Measurements from ENCODE around the gene USP40.

DNA sequence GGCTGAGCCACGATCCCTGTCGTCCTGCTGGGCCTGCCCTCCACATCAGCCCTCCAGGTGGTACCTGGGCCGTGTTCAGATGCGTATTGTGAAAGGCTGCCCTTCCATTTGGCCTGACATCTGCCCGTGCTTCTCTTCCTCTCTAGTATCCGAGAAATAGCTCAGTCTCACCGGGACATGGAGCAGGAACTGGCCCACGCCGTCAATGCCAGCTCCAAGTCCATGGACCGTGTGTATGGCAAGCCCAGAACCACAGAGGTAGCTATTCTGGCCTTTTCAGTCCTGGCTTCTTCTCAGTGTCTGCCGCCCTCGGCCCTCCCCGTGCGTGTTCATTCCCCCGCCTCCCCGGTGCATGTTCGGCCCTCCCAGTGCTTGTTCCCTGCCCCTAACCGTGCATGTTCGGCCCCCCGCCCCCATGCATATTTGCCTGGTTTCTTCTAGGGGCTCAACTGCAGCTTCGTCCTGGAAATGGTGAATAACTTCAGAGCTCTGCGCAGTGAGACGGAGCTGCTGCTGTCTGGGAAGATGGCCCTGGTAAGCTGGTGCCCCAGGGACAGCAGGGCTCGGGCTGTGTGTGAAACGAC is 104.3 kb downstream of the USP40 start:
- TF ChIP-seq, protein P1, sequence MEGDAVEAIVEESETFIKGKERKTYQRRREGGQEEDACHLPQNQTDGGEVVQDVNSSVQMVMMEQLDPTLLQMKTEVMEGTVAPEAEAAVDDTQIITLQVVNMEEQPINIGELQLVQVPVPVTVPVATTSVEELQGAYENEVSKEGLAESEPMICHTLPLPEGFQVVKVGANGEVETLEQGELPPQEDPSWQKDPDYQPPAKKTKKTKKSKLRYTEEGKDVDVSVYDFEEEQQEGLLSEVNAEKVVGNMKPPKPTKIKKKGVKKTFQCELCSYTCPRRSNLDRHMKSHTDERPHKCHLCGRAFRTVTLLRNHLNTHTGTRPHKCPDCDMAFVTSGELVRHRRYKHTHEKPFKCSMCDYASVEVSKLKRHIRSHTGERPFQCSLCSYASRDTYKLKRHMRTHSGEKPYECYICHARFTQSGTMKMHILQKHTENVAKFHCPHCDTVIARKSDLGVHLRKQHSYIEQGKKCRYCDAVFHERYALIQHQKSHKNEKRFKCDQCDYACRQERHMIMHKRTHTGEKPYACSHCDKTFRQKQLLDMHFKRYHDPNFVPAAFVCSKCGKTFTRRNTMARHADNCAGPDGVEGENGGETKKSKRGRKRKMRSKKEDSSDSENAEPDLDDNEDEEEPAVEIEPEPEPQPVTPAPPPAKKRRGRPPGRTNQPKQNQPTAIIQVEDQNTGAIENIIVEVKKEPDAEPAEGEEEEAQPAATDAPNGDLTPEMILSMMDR (IDR thresholded peaks at IDR 0.05; ENCODE audit: low read depth, low read length), result no peak
- TF ChIP-seq EZH2phosphoT487 (IDR thresholded peaks at IDR 0.05; ENCODE audit: low read depth), result no peak

Data from OCI-LY3 (cell line).